Fibroblast of lung (primary cell): ENCODE measurements around the gene STRA6.

Experiments used
- EZH2 ChIP-seq: IDR thresholded peaks from 2 replicates; pipeline ENCODE4 v1.5.1; 2012; ENCODE audit warnings: low read length, control low read depth, mild to moderate bottlenecking; ENCODE audit errors: missing control alignments
- TF ChIP-seq, protein P1 (sequence below), 2 donors: IDR thresholded peaks in 1 of 2; conservative IDR thresholded peaks in 1 of 2; 1 replicate in 1 of 2; 2 replicates in 1 of 2; pipeline ENCODE4 v1.5.1; 2011 to 2012; ENCODE audit warnings: low read length in 2 of 2, control low read depth in 1 of 2, inconsistent platforms in 1 of 2, low read depth in 1 of 2, mild to moderate bottlenecking in 1 of 2

DNA sequence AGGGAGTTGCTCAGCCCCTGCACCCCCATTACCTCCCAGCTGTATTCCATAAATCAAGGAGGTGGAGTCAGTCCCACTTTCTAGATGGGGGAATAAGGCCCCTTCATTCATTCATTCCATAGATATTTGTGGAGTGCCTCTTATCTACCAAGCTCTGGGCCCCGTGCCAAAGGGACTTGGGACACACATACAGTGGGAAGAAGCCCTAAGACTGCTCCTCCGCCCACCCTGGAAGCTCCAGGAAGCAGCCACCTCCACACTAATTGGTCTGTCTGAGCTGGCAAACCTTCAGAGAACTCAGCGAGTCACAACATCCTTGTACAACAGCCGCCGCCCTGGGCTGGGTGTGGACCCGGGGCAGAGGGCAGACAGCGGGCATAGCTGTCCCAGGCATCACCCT is 6.4 kb downstream of the STRA6 start:
- TF ChIP-seq, protein P1, sequence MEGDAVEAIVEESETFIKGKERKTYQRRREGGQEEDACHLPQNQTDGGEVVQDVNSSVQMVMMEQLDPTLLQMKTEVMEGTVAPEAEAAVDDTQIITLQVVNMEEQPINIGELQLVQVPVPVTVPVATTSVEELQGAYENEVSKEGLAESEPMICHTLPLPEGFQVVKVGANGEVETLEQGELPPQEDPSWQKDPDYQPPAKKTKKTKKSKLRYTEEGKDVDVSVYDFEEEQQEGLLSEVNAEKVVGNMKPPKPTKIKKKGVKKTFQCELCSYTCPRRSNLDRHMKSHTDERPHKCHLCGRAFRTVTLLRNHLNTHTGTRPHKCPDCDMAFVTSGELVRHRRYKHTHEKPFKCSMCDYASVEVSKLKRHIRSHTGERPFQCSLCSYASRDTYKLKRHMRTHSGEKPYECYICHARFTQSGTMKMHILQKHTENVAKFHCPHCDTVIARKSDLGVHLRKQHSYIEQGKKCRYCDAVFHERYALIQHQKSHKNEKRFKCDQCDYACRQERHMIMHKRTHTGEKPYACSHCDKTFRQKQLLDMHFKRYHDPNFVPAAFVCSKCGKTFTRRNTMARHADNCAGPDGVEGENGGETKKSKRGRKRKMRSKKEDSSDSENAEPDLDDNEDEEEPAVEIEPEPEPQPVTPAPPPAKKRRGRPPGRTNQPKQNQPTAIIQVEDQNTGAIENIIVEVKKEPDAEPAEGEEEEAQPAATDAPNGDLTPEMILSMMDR (conservative IDR thresholded peaks at IDR 0.05 in 1 of 2, IDR thresholded peaks at IDR 0.05 in 1 of 2; ENCODE audit: low read depth in 1 of 2, low read length in 2 of 2): no peak
- no peak for TF ChIP-seq EZH2
